ENCODE measurements around the gene PPM1H.

The PPM1H gene

GRCh38 chr12:62629971-62630739 is 304.8 kb downstream of the PPM1H start:
- no peaks in the 10 kb centered on the region for H3K9me3 ChIP-seq (ENCODE audit: control insufficient read depth, insufficient read depth, low read length)
- no peak overlapping the region for H3K9ac ChIP-seq (ENCODE audit: low read depth, low read length)
- H3K36me3 ChIP-seq (ENCODE audit: insufficient read depth, low read length): no peaks in the 10 kb centered on the region
- peaks cover 20% of the 10 kb centered on the region for H3K4me1 ChIP-seq (ENCODE audit: insufficient read depth, low read length)

GRCh38 chr12:62629413-62629812 is 305.5 kb downstream of the PPM1H start:
- Histone ChIP-seq H3K9ac (ENCODE audit: low read depth, low read length) (no peak overlapping the region), H3K36me3 (ENCODE audit: insufficient read depth, low read length) (no peaks in the 10 kb centered on the region), H3K9me3 (ENCODE audit: control insufficient read depth, insufficient read depth, low read length) (no peaks in the 10 kb centered on the region), H3K4me1 (ENCODE audit: insufficient read depth, low read length) (peaks cover 20% of the 10 kb centered on the region)

- Histone ChIP-seq H3K9me3 (ENCODE audit: control insufficient read depth, insufficient read depth, low read length) (no peaks in the 10 kb centered on the region), H3K36me3 (ENCODE audit: insufficient read depth, low read length) (no peaks in the 10 kb centered on the region), H3K9ac (ENCODE audit: low read depth, low read length) (no peak overlapping the region), H3K4me1 (ENCODE audit: insufficient read depth, low read length) (peaks cover 20% of the 10 kb centered on the region)
Observed at GRCh38 chr12:62627181-62627580, 307.8 kb downstream of the PPM1H start.

GRCh38 chr12:62625228-62625627 is 309.7 kb downstream of the PPM1H start:
- Histone ChIP-seq H3K9ac (ENCODE audit: low read depth, low read length) (no peak overlapping the region), H3K36me3 (ENCODE audit: insufficient read depth, low read length) (no peaks in the 10 kb centered on the region), H3K4me1 (ENCODE audit: insufficient read depth, low read length) (peaks cover 12% of the 10 kb centered on the region), H3K9me3 (ENCODE audit: control insufficient read depth, insufficient read depth, low read length) (no peaks in the 10 kb centered on the region)

- Histone ChIP-seq H3K4me1 (ENCODE audit: insufficient read depth, low read length) (peaks cover 4% of the 10 kb centered on the region), H3K36me3 (ENCODE audit: insufficient read depth, low read length) (no peaks in the 10 kb centered on the region; the same call in 1 of the 2 replicates), H3K9me3 (ENCODE audit: control insufficient read depth, insufficient read depth, low read length) (no peaks in the 10 kb centered on the region), H3K9ac (ENCODE audit: low read depth, low read length) (no peak overlapping the region)
Observed at GRCh38 chr12:62622177-62622576, 312.8 kb downstream of the PPM1H start.

- Histone ChIP-seq H3K4me1 (ENCODE audit: insufficient read depth, low read length) (peaks cover 4% of the 10 kb centered on the region; the same call in 1 of the 2 replicates), H3K36me3 (ENCODE audit: insufficient read depth, low read length) (no peaks in the 10 kb centered on the region; the same call in 1 of the 2 replicates), H3K9me3 (ENCODE audit: control insufficient read depth, insufficient read depth, low read length) (no peaks in the 10 kb centered on the region), H3K9ac (ENCODE audit: low read depth, low read length) (no peak overlapping the region)
Observed at GRCh38 chr12:62621101-62621638, 313.8 kb downstream of the PPM1H start.

- Histone ChIP-seq H3K36me3 (ENCODE audit: insufficient read depth, low read length) (no peaks in the 10 kb centered on the region; the same call in 1 of the 2 replicates), H3K4me1 (ENCODE audit: insufficient read depth, low read length) (peaks cover 4% of the 10 kb centered on the region; the same call in 1 of the 2 replicates), H3K9me3 (ENCODE audit: control insufficient read depth, insufficient read depth, low read length) (no peaks in the 10 kb centered on the region), H3K9ac (ENCODE audit: low read depth, low read length) (no peak overlapping the region)
Observed at GRCh38 chr12:62618930-62619329, 316.0 kb downstream of the PPM1H start.

GRCh38 chr12:62618319-62618718 is 316.6 kb downstream of the PPM1H start:
- Histone ChIP-seq H3K36me3 (ENCODE audit: insufficient read depth, low read length) (no peaks in the 10 kb centered on the region; the same call in 1 of the 2 replicates), H3K9ac (ENCODE audit: low read depth, low read length) (no peak overlapping the region), H3K4me1 (ENCODE audit: insufficient read depth, low read length) (peaks cover 4% of the 10 kb centered on the region; the same call in 1 of the 2 replicates), H3K9me3 (ENCODE audit: control insufficient read depth, insufficient read depth, low read length) (no peaks in the 10 kb centered on the region)

GRCh38 chr12:62613081-62613480 is 321.9 kb downstream of the PPM1H start:
- no peaks in the 10 kb centered on the region for H3K9me3 ChIP-seq (ENCODE audit: control insufficient read depth, insufficient read depth, low read length)
- no peaks in the 10 kb centered on the region for H3K36me3 ChIP-seq (ENCODE audit: insufficient read depth, low read length)
- no peak overlapping the region for H3K9ac ChIP-seq (ENCODE audit: low read depth, low read length)
- H3K4me1 ChIP-seq (ENCODE audit: insufficient read depth, low read length): no peaks in the 10 kb centered on the region

GRCh38 chr12:62606654-62607053 is 328.3 kb downstream of the PPM1H start:
- Histone ChIP-seq H3K9me3 (ENCODE audit: control insufficient read depth, insufficient read depth, low read length) (no peaks in the 10 kb centered on the region), H3K4me1 (ENCODE audit: insufficient read depth, low read length) (peaks cover 14% of the 10 kb centered on the region; the same call in 1 of the 2 replicates), H3K36me3 (ENCODE audit: insufficient read depth, low read length) (no peaks in the 10 kb centered on the region), H3K9ac (ENCODE audit: low read depth, low read length) (no peak overlapping the region)

- Histone ChIP-seq H3K36me3 (ENCODE audit: insufficient read depth, low read length) (no peaks in the 10 kb centered on the region), H3K9ac (ENCODE audit: low read depth, low read length) (no peak overlapping the region), H3K9me3 (ENCODE audit: control insufficient read depth, insufficient read depth, low read length) (no peaks in the 10 kb centered on the region), H3K4me1 (ENCODE audit: insufficient read depth, low read length) (peaks cover 14% of the 10 kb centered on the region; the same call in 1 of the 2 replicates)
Observed at GRCh38 chr12:62605981-62606380, 329.0 kb downstream of the PPM1H start.

- peaks cover 14% of the 10 kb centered on the region; the same call in 1 of the 2 replicates for H3K4me1 ChIP-seq (ENCODE audit: insufficient read depth, low read length)
- peak overlapping the region; percentile 88; the same call in 1 of the 2 replicates for H3K9ac ChIP-seq (ENCODE audit: low read depth, low read length)
- H3K36me3 ChIP-seq (ENCODE audit: insufficient read depth, low read length): no peaks in the 10 kb centered on the region
- no peaks in the 10 kb centered on the region for H3K9me3 ChIP-seq (ENCODE audit: control insufficient read depth, insufficient read depth, low read length)
Observed at GRCh38 chr12:62604871-62605270, 330.1 kb downstream of the PPM1H start.

- H3K9me3 ChIP-seq (ENCODE audit: control insufficient read depth, insufficient read depth, low read length): no peaks in the 10 kb centered on the region
- H3K9ac ChIP-seq (ENCODE audit: low read depth, low read length): peak overlapping the region; percentile 88
- peaks cover 16% of the 10 kb centered on the region; the same call in 1 of the 2 replicates for H3K4me1 ChIP-seq (ENCODE audit: insufficient read depth, low read length)
- H3K36me3 ChIP-seq (ENCODE audit: insufficient read depth, low read length): no peaks in the 10 kb centered on the region
Observed at GRCh38 chr12:62604373-62604772, 330.6 kb downstream of the PPM1H start.

- no peaks in the 10 kb centered on the region for H3K9me3 ChIP-seq (ENCODE audit: control insufficient read depth, insufficient read depth, low read length)
- peak overlapping the region; percentile 88 for H3K9ac ChIP-seq (ENCODE audit: low read depth, low read length)
- H3K4me1 ChIP-seq (ENCODE audit: insufficient read depth, low read length): peaks cover 19% of the 10 kb centered on the region; the same call in 1 of the 2 replicates
- no peaks in the 10 kb centered on the region for H3K36me3 ChIP-seq (ENCODE audit: insufficient read depth, low read length)
Observed at GRCh38 chr12:62603811-62604098, 331.2 kb downstream of the PPM1H start.
